HepG2 (cell line): ENCODE measurements around the gene UBAP1L. TPM values are rescaled to one million over a fixed set of nuclear protein-coding genes. Genes with fewer than 3 reads are reported as not detected.

Experiments used
- ATF7 ChIP-seq, 2 experiments: fragments of 450-650 bp in 1 of 2; sonication (generic) in 1 of 2; formaldehyde crosslinking in 1 of 2; IDR thresholded peaks; 2 replicates each; pipeline versions ENCODE4 v1.4.0 to v1.6.1; 2016 to 2020; ENCODE audit warnings: antibody characterized with exemption in 1 of 2, mild to moderate bottlenecking in 1 of 2, missing genetic modification reagents in 1 of 2
- ATF7-NPFF ChIP-seq: sonication (generic); formaldehyde crosslinking; IDR thresholded peaks from 2 replicates; pipeline ENCODE4 v1.8.1; 2023; ENCODE audit warnings: mild to moderate bottlenecking, low read depth, missing genetic modification reagents, moderate library complexity
- KDM2A ChIP-seq: sonication (generic); formaldehyde crosslinking; IDR thresholded peaks from 2 replicates; pipeline ENCODE4 v1.4.0; 2020; ENCODE audit warnings: low read depth, missing genetic modification reagents, borderline replicate concordance
- MIER3 ChIP-seq: IDR thresholded peaks from 2 replicates; pipeline ENCODE4 v1.6.1; 2016; ENCODE audit warnings: missing compliant biosample characterization, borderline replicate concordance
- MIXL1 ChIP-seq: IDR thresholded peaks from 2 replicates; pipeline ENCODE4 v1.6.1; 2016
- NFRKB ChIP-seq: fragments of 450-650 bp; IDR thresholded peaks from 2 replicates; pipeline ENCODE4 v1.6.1; 2017
- NFYC ChIP-seq: IDR thresholded peaks from 2 replicates; pipeline ENCODE4 v1.6.1; 2016; ENCODE audit warnings: missing genetic modification reagents, missing compliant biosample characterization
- PATZ1 ChIP-seq: sonication (generic); formaldehyde crosslinking; IDR thresholded peaks from 2 replicates; pipeline ENCODE4 v1.4.0; 2020; ENCODE audit warnings: missing genetic modification reagents
- SOX5 ChIP-seq: IDR thresholded peaks from 2 replicates; pipeline ENCODE4 v1.6.1; 2016; ENCODE audit warnings: borderline replicate concordance
- SOX6 ChIP-seq, 2 experiments: fragments of 450-650 bp in 1 of 2; sonication (generic) in 1 of 2; formaldehyde crosslinking in 1 of 2; IDR thresholded peaks; 2 replicates each; pipeline versions ENCODE4 v1.4.0 to v1.6.1; 2017 to 2020; ENCODE audit warnings: antibody characterized with exemption in 1 of 2, mild to moderate bottlenecking in 1 of 2, missing genetic modification reagents in 1 of 2
- THAP11 ChIP-seq: IDR thresholded peaks from 2 replicates; pipeline ENCODE4 v1.6.1; 2016; ENCODE audit warnings: missing biosample characterization, missing genetic modification reagents
- TRAFD1 ChIP-seq: sonication (generic); formaldehyde crosslinking; IDR thresholded peaks from 2 replicates; pipeline ENCODE4 v1.5.1; 2020; ENCODE audit warnings: missing genetic modification reagents, mild to moderate bottlenecking, borderline replicate concordance
- TRIM24 ChIP-seq: sonication (generic); formaldehyde crosslinking; IDR thresholded peaks from 2 replicates; pipeline ENCODE4 v1.8.0; 2022; ENCODE audit warnings: mild to moderate bottlenecking, missing genetic modification reagents
- ZBTB3 ChIP-seq: sonication (generic); formaldehyde crosslinking; IDR thresholded peaks from 2 replicates; pipeline ENCODE4 v1.4.0; 2020; ENCODE audit warnings: low read depth, mild to moderate bottlenecking, moderate library complexity, missing genetic modification reagents, borderline replicate concordance
- ZBTB43 ChIP-seq: sonication (generic); formaldehyde crosslinking; conservative IDR thresholded peaks from 2 replicates; pipeline ENCODE4 v1.4.0; 2020; ENCODE audit warnings: missing genetic modification reagents
- ZNF101 ChIP-seq: sonication (generic); formaldehyde crosslinking; IDR thresholded peaks from 2 replicates; pipeline ENCODE4 v1.4.0; 2020; ENCODE audit warnings: mild to moderate bottlenecking, low read depth, missing genetic modification reagents, borderline replicate concordance
- ZNF3 ChIP-seq: IDR thresholded peaks from 2 replicates; pipeline ENCODE4 v1.7.0; 2017; ENCODE audit warnings: inconsistent platforms
- ZNF556 ChIP-seq: sonication (generic); formaldehyde crosslinking; IDR thresholded peaks from 2 replicates; pipeline ENCODE4 v1.4.0; 2020; ENCODE audit warnings: mild to moderate bottlenecking, missing genetic modification reagents, borderline replicate concordance
- ZNF576 ChIP-seq: sonication (generic); formaldehyde crosslinking; IDR thresholded peaks from 2 replicates; pipeline ENCODE4 v1.4.0; 2020; ENCODE audit warnings: mild to moderate bottlenecking, missing genetic modification reagents
- ZNF674 ChIP-seq: sonication (generic); formaldehyde crosslinking; IDR thresholded peaks from 2 replicates; pipeline ENCODE4 v1.5.0; 2020; ENCODE audit warnings: low read depth, mild to moderate bottlenecking, missing genetic modification reagents
- ZNF766 ChIP-seq: sonication (generic); formaldehyde crosslinking; IDR thresholded peaks from 2 replicates; pipeline ENCODE4 v1.5.0; 2020; ENCODE audit warnings: missing genetic modification reagents, borderline replicate concordance
- ZNF781 ChIP-seq: sonication (generic); formaldehyde crosslinking; IDR thresholded peaks from 2 replicates; pipeline ENCODE4 v1.5.1; 2020; ENCODE audit warnings: borderline replicate concordance, mild to moderate bottlenecking, missing genetic modification reagents; ENCODE audit errors: not compliant biosample characterization
- ZNF883 ChIP-seq: sonication (generic); formaldehyde crosslinking; IDR thresholded peaks from 2 replicates; pipeline ENCODE4 v1.5.1; 2020; ENCODE audit warnings: mild to moderate bottlenecking, missing genetic modification reagents; ENCODE audit errors: not compliant biosample characterization
- polyA plus RNA-seq, 8 experiments: library from polyadenylated mRNA; depleted of rRNA in 3 of 8; stranded (reverse) in 7 of 8; unstranded in 1 of 8; fragments of >200 nt; fragmentation: Illumina TruSeq in 4 of 8; extraction: Trizol in 4 of 8; gene quantifications; 2 replicates each; pipeline versions ENCODE4 v1.2.1 to v1.2.3, GENCODE V29; 2011 to 2016; ENCODE audit warnings: low read depth in 4 of 8, missing spikeins in 1 of 8, mixed read lengths in 1 of 8; ENCODE audit not compliant: insufficient read depth in 1 of 8
- total RNA-seq, 5 experiments: library from RNA; depleted of rRNA; stranded (reverse); fragments of >200 nt; fragmentation: Illumina TruSeq; extraction: Trizol; gene quantifications; 2 replicates each; pipeline ENCODE4 v1.2.3, GENCODE V29; 2016; ENCODE audit warnings: low read depth in 1 of 5

UBAP1L gene
- total and polyA plus RNA-seq, 2 of the 13 experiments (the other 11 are each of a cell fraction or from before 2014, with no cell fraction given): 0.86 to 1.4 TPM

GRCh38 chr15:65044724-65045481 lies 70.1 kb downstream of the UBAP1L start, which contains the start of gene SLC51B (continued):
- TF ChIP-seq ZBTB43 (peak; percentile 94), ZNF3 (CRISPR knock-in tag) (no peak), ZNF556 (CRISPR knock-in tag) (no peak; the same call in 1 of the 2 replicates), NFRKB (no peak), ZNF576 (CRISPR knock-in tag) (no peak), THAP11 (CRISPR knock-in tag) (peak; percentile 73), NFYC (CRISPR knock-in tag) (no peak), ZBTB3 (CRISPR knock-in tag) (peak; percentile 75), MIXL1 (peak; percentile 74), ZNF781 (CRISPR knock-in tag) (peak; percentile 72), MIER3 (CRISPR knock-in tag) (peak; percentile 79), ZNF766 (peak; percentile 46; the same call in 1 of the 2 replicates), ATF7-NPFF (0 out of 2 replicates have a peak, but pooled peaks have one; percentile 19), TRIM24 (CRISPR knock-in tag) (0 out of 2 replicates have a peak, but pooled peaks have one; percentile 58), SOX6 (IDR thresholded peaks at IDR 0.05) (no peak), SOX6 (CRISPR knock-in tag; IDR thresholded peaks at IDR 0.05) (peak; percentile 99), ZNF883 (CRISPR knock-in tag) (peak; percentile 75), TRAFD1 (CRISPR knock-in tag) (no peak), ZNF101 (CRISPR knock-in tag) (no peak), SOX5 (CRISPR knock-in tag) (peak; percentile 99), ATF7 (IDR thresholded peaks at IDR 0.05) (no peak), ATF7 (CRISPR knock-in tag; IDR thresholded peaks at IDR 0.05) (no peak; the same call in 1 of the 2 replicates), KDM2A (CRISPR knock-in tag) (peak; percentile 72), ZNF674 (no peak), PATZ1 (CRISPR knock-in tag) (peak; percentile 32; the same call in 1 of the 2 replicates)
